Measurements from ENCODE around the gene USP17L22.
"Not testable (repeated sequence)": the region's sequence is repeated elsewhere in the genome, so short reads cannot be mapped to it uniquely, and the experiment has no call there.

USP17L22 gene, protein sequence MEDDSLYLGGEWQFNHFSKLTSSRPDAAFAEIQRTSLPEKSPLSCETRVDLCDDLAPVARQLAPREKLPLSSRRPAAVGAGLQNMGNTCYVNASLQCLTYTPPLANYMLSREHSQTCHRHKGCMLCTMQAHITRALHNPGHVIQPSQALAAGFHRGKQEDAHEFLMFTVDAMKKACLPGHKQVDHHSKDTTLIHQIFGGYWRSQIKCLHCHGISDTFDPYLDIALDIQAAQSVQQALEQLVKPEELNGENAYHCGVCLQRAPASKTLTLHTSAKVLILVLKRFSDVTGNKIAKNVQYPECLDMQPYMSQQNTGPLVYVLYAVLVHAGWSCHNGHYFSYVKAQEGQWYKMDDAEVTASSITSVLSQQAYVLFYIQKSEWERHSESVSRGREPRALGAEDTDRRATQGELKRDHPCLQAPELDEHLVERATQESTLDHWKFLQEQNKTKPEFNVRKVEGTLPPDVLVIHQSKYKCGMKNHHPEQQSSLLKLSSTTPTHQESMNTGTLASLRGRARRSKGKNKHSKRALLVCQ

DNA sequence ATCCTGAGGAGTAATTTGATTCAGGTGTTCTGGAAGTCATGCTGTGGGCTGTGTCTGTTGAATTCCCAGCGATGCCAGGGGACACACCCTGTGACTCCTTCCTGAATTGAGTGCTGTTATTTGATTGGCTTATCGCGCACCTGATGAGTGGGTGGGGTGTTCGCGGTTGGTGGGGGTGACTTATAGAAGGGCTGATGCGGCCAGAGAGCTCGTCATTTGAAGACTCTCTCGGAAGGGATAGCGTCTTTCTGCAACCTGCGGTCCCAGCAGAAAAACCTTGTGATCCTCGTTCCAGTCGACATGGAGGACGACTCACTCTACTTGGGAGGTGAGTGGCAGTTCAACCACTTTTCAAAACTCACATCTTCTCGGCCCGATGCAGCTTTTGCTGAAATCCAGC, at the start of gene USP17L22:
USP17L22 (plus strand) TSS at position 301 of the 400 bp plus-strand sequence; CDS start at position 301, 0 bp downstream.
- not testable (repeated sequence) for H3K4me3 ChIP-seq (ENCODE audit: low read depth, low read length)

DNA sequence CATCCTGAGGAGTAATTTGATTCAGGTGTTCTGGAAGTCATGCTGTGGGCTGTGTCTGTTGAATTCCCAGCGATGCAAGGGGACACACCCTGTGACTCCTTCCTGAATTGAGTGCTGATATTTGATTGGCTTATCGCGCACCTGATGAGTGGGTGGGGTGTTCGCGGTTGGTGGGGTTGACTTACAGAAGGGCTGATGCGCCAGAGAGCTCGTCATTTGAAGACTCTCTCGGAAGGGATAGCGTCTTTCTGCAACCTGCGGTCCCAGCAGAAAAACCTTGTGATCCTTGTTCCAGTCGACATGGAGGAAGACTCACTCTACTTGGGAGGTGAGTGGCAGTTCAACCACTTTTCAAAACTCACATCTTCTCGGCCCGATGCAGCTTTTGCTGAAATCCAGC, 47.6 kb upstream of the USP17L22 start, which contains the start of gene USP17L12:
USP17L12 (plus strand) TSS at position 301 of the 400 bp plus-strand sequence; CDS start at position 301, 0 bp downstream.
- H3K4me3 ChIP-seq (ENCODE audit: low read depth, low read length), result not testable (repeated sequence)

DNA sequence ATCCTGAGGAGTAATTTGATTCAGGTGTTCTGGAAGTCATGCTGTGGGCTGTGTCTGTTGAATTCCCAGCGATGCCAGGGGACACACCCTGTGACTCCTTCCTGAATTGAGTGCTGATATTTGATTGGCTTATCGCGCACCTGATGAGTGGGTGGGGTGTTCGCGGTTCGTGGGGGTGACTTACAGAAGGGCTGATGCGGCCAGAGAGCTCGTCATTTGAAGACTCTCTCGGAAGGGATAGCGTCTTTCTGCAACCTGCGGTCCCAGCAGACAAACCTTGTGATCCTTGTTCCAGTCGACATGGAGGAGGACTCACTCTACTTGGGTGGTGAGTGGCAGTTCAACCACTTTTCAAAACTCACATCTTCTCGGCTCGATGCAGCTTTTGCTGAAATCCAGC, 42.8 kb upstream of the USP17L22 start, which contains the start of gene USP17L13:
USP17L13 (plus strand) TSS at position 301 of the 400 bp plus-strand sequence; CDS start at position 301, 0 bp downstream.
- not testable (repeated sequence) for H3K4me3 ChIP-seq (ENCODE audit: low read depth, low read length)

DNA sequence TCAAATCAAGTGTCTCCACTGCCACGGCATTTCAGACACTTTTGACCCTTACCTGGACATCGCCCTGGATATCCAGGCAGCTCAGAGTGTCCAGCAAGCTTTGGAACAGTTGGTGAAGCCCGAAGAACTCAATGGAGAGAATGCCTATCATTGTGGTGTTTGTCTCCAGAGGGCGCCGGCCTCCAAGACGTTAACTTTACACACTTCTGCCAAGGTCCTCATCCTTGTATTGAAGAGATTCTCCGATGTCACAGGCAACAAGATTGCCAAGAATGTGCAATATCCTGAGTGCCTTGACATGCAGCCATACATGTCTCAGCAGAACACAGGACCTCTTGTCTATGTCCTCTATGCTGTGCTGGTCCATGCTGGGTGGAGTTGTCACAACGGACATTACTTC, 37.2 kb upstream of the USP17L22 start:
- H3K4me3 ChIP-seq (ENCODE audit: low read depth, low read length), result not testable (repeated sequence)

DNA sequence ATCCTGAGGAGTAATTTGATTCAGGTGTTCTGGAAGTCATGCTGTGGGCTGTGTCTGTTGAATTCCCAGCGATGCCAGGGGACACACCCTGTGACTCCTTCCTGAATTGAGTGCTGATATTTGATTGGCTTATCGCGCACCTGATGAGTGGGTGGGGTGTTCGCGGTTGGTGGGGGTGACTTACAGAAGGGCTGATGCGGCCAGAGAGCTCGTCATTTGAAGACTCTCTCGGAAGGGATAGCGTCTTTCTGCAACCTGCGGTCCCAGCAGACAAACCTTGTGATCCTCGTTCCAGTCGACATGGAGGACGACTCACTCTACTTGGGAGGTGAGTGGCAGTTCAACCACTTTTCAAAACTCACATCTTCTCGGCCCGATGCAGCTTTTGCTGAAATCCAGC, 33.3 kb upstream of the USP17L22 start, which contains the start of gene USP17L15:
USP17L15 (plus strand) TSS at position 301 of the 400 bp plus-strand sequence; CDS start at position 301, 0 bp downstream.
- not testable (repeated sequence) for H3K4me3 ChIP-seq (ENCODE audit: low read depth, low read length)

DNA sequence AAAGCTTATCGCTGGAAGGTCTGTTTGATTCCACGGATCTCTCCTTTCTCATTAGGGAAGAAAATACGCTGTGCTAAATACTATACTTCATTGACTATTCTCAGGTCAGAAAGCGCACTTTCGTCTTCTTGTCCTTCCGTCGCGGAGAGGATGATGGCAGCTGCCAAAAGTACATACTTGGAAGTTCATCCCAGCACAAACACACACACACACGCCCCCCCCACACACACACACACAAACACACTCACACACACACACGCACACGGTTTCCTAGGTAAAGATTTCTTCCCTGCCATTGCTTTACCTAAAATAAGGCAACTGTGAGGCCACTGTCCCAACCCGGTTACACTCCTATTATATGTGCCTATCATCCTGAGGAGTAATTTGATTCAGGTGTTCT, 29.0 kb upstream of the USP17L22 start:
- not testable (repeated sequence) for H3K4me3 ChIP-seq (ENCODE audit: low read depth, low read length)

DNA sequence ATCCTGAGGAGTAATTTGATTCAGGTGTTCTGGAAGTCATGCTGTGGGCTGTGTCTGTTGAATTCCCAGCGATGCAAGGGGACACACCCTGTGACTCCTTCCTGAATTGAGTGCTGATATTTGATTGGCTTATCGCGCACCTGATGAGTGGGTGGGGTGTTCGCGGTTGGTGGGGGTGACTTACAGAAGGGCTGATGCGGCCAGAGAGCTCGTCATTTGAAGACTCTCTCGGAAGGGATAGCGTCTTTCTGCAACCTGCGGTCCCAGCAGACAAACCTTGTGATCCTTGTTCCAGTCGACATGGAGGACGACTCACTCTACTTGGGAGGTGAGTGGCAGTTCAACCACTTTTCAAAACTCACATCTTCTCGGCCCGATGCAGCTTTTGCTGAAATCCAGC, 23.8 kb upstream of the USP17L22 start, which contains the start of gene USP17L17:
USP17L17 (plus strand) TSS at position 301 of the 400 bp plus-strand sequence; CDS start at position 301, 0 bp downstream.
- not testable (repeated sequence) for H3K4me3 ChIP-seq (ENCODE audit: low read depth, low read length)

DNA sequence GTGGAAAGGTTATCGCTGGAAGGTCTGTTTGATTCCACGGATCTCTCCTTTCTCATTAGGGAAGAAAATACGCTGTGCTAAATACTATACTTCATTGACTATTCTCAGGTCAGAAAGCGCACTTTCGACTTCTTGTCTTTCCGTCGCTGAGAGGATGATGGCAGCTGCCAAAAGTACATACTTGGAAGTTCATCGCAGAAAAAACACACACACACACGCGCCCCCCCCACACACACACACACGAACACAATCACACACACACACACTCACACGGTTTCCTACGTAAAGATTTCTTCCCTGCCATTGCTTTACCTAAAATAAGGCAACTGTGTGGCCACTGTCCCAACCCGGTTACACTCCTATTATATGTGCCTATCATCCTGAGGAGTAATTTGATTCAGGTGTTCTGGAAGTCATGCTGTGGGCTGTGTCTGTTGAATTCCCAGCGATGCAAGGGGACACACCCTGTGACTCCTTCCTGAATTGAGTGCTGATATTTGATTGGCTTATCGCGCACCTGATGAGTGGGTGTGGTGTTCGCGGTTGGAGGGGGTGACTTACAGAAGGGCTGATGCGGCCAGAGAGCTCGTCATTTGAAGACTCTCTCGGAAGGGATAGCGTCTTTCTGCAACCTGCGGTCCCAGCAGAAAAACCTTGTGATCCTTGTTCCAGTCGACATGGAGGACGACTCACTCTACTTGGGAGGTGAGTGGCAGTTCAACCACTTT, 19.3 kb upstream of the USP17L22 start, which contains the start of gene USP17L18:
USP17L18 (plus strand) TSS at position 678 of the 728 bp plus-strand sequence; CDS start at position 678, 0 bp downstream.
- H3K4me3 ChIP-seq (ENCODE audit: low read depth, low read length), result not testable (repeated sequence)

DNA sequence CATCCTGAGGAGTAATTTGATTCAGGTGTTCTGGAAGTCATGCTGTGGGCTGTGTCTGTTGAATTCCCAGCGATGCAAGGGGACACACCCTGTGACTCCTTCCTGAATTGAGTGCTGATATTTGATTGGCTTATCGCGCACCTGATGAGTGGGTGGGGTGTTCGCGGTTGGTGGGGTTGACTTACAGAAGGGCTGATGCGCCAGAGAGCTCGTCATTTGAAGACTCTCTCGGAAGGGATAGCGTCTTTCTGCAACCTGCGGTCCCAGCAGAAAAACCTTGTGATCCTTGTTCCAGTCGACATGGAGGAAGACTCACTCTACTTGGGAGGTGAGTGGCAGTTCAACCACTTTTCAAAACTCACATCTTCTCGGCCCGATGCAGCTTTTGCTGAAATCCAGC, 14.3 kb upstream of the USP17L22 start, which contains the start of gene USP17L19:
USP17L19 (plus strand) TSS at position 301 of the 400 bp plus-strand sequence; CDS start at position 301, 0 bp downstream.
- not testable (repeated sequence) for H3K4me3 ChIP-seq (ENCODE audit: low read depth, low read length)

DNA sequence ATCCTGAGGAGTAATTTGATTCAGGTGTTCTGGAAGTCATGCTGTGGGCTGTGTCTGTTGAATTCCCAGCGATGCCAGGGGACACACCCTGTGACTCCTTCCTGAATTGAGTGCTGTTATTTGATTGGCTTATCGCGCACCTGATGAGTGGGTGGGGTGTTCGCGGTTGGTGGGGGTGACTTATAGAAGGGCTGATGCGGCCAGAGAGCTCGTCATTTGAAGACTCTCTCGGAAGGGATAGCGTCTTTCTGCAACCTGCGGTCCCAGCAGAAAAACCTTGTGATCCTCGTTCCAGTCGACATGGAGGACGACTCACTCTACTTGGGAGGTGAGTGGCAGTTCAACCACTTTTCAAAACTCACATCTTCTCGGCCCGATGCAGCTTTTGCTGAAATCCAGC, 9.6 kb upstream of the USP17L22 start, which contains the start of gene USP17L20:
USP17L20 (plus strand) TSS at position 301 of the 400 bp plus-strand sequence; CDS start at position 301, 0 bp downstream.
- H3K4me3 ChIP-seq (ENCODE audit: low read depth, low read length), result not testable (repeated sequence)

DNA sequence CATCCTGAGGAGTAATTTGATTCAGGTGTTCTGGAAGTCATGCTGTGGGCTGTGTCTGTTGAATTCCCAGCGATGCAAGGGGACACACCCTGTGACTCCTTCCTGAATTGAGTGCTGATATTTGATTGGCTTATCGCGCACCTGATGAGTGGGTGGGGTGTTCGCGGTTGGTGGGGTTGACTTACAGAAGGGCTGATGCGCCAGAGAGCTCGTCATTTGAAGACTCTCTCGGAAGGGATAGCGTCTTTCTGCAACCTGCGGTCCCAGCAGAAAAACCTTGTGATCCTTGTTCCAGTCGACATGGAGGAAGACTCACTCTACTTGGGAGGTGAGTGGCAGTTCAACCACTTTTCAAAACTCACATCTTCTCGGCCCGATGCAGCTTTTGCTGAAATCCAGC, 4.8 kb upstream of the USP17L22 start, which contains the start of gene USP17L21:
USP17L21 (plus strand) TSS at position 301 of the 400 bp plus-strand sequence; CDS start at position 301, 0 bp downstream.
- not testable (repeated sequence) for H3K4me3 ChIP-seq (ENCODE audit: low read depth, low read length)

DNA sequence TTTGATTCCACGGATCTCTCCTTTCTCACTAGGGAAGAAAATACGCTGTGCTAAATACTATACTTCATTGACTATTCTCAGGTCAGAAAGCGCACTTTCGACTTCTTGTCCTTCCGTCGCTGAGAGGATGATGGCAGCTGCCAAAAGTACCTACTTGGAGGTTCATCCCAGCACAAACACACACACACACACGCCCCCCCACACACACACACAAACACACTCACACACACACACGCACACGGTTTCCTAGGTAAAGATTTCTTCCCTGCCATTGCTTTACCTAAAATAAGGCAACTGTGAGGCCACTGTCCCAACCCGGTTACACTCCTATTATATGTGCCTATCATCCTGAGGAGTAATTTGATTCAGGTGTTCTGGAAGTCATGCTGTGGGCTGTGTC, 4.3 kb downstream of the USP17L22 start:
- not testable (repeated sequence) for H3K4me3 ChIP-seq (ENCODE audit: low read depth, low read length)

Measured in iPS-11a (cell line).